SJSA1 (cell line): Measurements from ENCODE around the gene H2AZ2. TPM values are rescaled to one million over a fixed set of nuclear protein-coding genes. Genes with fewer than 3 reads are reported as not detected.

ENCODE experiments used
- DNase-seq, 2 experiments: peaks; one replicate each; pipeline ENCODE4 v3.0.0-alpha.2; 2015 to 2020; ENCODE audit warnings: low spot score in 2 of 2, low read depth in 1 of 2
- H3K27ac ChIP-seq: fragments of 250-450 bp; sonication (Bioruptor Pico); 2 replicates; pipeline ENCODE4 v1.5.1; 2020; ENCODE audit warnings: mild to moderate bottlenecking, moderate library complexity
- H3K27me3 ChIP-seq: fragments of 250-450 bp; sonication (Bioruptor Pico); replicated peaks from 2 replicates; pipeline ENCODE4 v1.5.1; 2020; ENCODE audit warnings: mild to moderate bottlenecking, moderate library complexity
- H3K36me3 ChIP-seq: fragments of 250-450 bp; sonication (Bioruptor Pico); 2 replicates; pipeline ENCODE4 v1.5.1; 2020; ENCODE audit warnings: mild to moderate bottlenecking
- H3K4me1 ChIP-seq: fragments of 250-450 bp; sonication (Bioruptor Pico); replicated peaks from 2 replicates; pipeline ENCODE4 v1.6.1; 2021; ENCODE audit warnings: mild to moderate bottlenecking
- H3K4me3 ChIP-seq: fragments of 250-450 bp; sonication (Bioruptor Pico); 2 replicates; pipeline ENCODE4 v1.5.1; 2020; ENCODE audit warnings: mild to moderate bottlenecking
- H3K9me3 ChIP-seq: fragments of 250-450 bp; sonication (Bioruptor Pico); replicated peaks from 2 replicates; pipeline ENCODE4 v1.5.1; 2020; ENCODE audit warnings: mild to moderate bottlenecking
- total RNA-seq: library from RNA; depleted of rRNA; stranded (reverse); fragments of >200 nt; shearing (Covaris generic); gene quantifications from 2 replicates; pipeline ENCODE4 v1.2.3, GENCODE V29; 2014; rRNA removed

H2AZ2 gene
- total RNA-seq, result 436 and 536 TPM in 2 replicates

DNA sequence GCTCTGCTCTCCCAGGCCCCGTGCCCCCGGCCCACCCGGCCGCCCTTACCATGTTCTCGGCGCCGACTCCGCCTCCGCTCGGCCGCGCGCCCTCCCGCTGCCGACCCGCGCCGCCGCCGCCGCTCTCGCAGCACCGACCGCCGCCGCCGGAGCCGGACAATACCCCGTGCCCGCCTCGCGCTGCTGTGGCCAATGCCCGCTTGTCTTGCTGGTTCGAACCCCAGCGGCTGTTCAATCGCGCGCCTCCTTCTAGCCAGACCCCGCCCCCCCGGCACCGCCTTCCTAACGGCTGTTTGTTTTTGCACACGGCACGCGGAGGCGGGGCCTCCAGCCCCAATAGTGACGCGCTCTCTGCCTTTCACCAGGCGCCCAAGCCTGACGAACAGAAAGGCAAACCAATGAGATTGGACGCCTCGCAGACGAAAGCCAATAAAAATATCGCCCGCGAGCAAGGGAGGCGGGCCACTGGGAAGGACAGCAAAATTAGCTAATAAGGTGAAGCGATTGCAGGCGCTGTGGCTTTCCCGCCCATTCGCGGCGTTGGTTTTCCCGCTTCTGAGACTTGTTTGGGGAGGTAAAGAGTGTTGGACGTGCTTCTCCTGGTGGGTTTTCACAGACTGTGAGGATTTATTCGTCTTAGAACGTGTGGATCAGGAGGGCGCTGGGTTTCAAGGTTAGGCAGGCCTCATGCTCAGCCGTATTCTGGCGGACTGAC is at the start of gene H2AZ2:
H2AZ2 (minus strand) TSS at position 168 of the 715 bp plus-strand sequence; CDS start at position 52, 116 bp downstream.
- DNase-seq, result peak; percentile 100
- Histone ChIP-seq H3K4me1 (peaks cover 32% of the 10 kb centered on the region), H3K4me3 (peak within 1 kb of the TSS; percentile 85), H3K9me3 (no peaks in the 10 kb centered on the region), H3K27ac (peak within 1 kb of the TSS; percentile 99), H3K36me3 (peaks cover 5% of the 10 kb centered on the region), H3K27me3 (no peaks in the 10 kb centered on the region)

- no peaks in the 10 kb centered on the region for H3K27me3 ChIP-seq
- no peaks in the 10 kb centered on the region; the same call in 1 of the 2 replicates for H3K9me3 ChIP-seq
- peaks cover 4% of the 10 kb centered on the region; the same call in 1 of the 2 replicates for H3K4me1 ChIP-seq
- no peak overlapping the region for H3K27ac ChIP-seq
- H3K36me3 ChIP-seq, result no peaks in the 10 kb centered on the region
- DNase-seq, result no peak
- no peak overlapping the region for H3K4me3 ChIP-seq
These were observed 49.4 kb upstream of the H2AZ2 start for GRCh38 chr7:44897309-44897708.

DNA sequence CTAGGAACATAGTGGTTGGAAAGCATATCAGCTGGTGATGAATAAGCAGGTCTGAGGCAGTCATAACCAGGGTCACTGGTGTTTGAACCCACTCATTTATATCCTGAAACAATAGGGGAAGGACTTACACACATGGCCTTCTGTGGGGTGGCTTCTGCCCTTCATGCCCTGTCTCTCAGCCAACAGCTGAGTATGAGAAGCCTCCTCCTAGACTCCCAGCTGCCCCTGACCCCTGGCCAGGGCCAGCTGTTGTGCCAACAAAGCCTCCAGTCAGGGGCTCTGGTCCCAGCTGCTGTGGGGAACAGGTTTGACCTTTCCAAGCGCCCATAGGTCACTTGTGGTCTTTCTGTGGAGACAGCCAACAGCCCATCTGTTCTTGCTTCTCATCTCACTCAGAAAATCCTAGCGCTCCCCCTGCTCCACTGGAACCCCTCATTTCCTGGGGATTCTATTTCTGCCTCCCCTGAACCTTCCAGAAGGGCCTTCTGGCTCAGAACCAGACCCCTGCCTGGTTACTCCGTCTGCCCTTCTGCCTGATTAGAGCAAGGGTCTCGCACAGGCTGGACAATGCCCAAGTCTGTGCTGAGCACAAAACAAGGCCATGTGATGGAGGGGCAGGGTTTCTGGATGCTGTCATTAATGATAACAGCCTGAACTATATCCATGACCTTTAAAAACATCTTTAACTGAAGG is 47.1 kb upstream of the H2AZ2 start:
- H3K36me3 ChIP-seq, result no peaks in the 10 kb centered on the region
- no peaks in the 10 kb centered on the region for H3K27me3 ChIP-seq
- H3K4me1 ChIP-seq, result peaks cover 4% of the 10 kb centered on the region; the same call in 1 of the 2 replicates
- H3K9me3 ChIP-seq, result no peaks in the 10 kb centered on the region; the same call in 1 of the 2 replicates
- no peak overlapping the region for H3K27ac ChIP-seq
- no peak overlapping the region for H3K4me3 ChIP-seq
- DNase-seq, result no peak

DNA sequence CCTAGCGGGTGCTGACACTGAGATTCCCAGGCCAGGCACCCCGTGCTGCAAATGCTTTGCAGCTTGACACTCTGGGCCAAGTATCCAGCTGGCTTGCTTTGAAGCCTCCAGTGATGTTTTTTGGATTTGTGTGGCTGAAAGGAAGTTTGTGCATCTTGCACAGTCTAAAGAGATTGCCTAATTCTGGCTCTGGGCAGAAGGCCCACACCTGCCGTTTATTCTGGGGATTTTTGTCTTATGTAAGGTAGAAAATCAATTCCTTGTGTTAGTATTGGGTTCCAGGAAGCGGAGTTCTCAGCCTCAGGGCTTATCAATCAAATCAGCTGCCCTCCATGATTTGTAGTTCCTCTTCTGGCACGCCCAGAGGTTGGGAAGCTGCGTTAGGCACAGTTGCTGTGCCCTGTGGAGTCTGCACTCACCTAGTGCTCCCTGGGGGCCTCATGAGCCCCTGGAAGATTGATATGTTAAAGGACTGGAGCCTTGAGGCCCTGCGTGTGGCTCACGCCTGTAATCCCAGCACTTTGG is 45.9 kb upstream of the H2AZ2 start:
- no peak overlapping the region for H3K27ac ChIP-seq
- no peaks in the 10 kb centered on the region for H3K36me3 ChIP-seq
- DNase-seq, result no peak
- no peak overlapping the region for H3K4me3 ChIP-seq
- no peaks in the 10 kb centered on the region for H3K27me3 ChIP-seq
- H3K4me1 ChIP-seq, result peaks cover 4% of the 10 kb centered on the region; the same call in 1 of the 2 replicates
- H3K9me3 ChIP-seq, result no peaks in the 10 kb centered on the region; the same call in 1 of the 2 replicates

DNA sequence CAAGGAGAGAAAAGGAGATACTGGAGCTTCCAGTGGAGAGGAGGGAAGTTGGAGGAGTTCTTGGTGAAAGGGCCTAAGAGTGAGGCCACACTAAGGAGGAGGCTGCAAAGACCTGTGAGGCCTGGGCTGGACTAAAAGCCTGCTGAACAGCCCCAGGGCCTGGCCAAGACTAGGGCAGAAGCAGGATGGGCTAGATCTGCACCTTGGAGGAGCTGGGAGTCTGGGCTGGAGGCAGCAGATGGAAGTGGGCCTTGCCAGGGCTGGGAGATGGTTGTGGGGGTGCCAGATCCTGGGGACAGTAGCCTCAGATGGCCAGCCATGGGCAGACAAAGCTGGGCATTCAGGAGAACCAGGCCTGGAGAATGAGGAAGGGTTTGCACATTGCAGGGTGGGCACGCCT is 43.9 kb upstream of the H2AZ2 start:
- Histone ChIP-seq H3K27me3 (no peaks in the 10 kb centered on the region), H3K36me3 (no peaks in the 10 kb centered on the region), H3K4me3 (no peak overlapping the region), H3K4me1 (peaks cover under 1% of the 10 kb centered on the region), H3K27ac (no peak overlapping the region), H3K9me3 (no peaks in the 10 kb centered on the region)
- DNase-seq, result no peak

- Histone ChIP-seq H3K4me3 (no peak overlapping the region), H3K27me3 (no peaks in the 10 kb centered on the region), H3K27ac (no peak overlapping the region), H3K9me3 (no peaks in the 10 kb centered on the region), H3K36me3 (no peaks in the 10 kb centered on the region), H3K4me1 (peaks cover 5% of the 10 kb centered on the region)
- DNase-seq, result no peak
These were observed 43.5 kb upstream of the H2AZ2 start for GRCh38 chr7:44891372-44891771.

GRCh38 chr7:44889086-44889781 is 41.3 kb upstream of the H2AZ2 start:
- Histone ChIP-seq H3K36me3 (peaks cover 13% of the 10 kb centered on the region), H3K9me3 (peaks cover 5% of the 10 kb centered on the region; the same call in 1 of the 2 replicates), H3K27me3 (no peaks in the 10 kb centered on the region), H3K4me3 (no peak overlapping the region), H3K27ac (no peak overlapping the region), H3K4me1 (peaks cover 10% of the 10 kb centered on the region)
- no peak for DNase-seq

- Histone ChIP-seq H3K9me3 (peaks cover 5% of the 10 kb centered on the region; the same call in 1 of the 2 replicates), H3K4me3 (no peak overlapping the region), H3K27me3 (no peaks in the 10 kb centered on the region), H3K36me3 (peaks cover 33% of the 10 kb centered on the region), H3K27ac (no peak overlapping the region), H3K4me1 (peaks cover 29% of the 10 kb centered on the region)
- no peak for DNase-seq
These were observed 39.4 kb upstream of the H2AZ2 start for GRCh38 chr7:44887293-44887692.

DNA sequence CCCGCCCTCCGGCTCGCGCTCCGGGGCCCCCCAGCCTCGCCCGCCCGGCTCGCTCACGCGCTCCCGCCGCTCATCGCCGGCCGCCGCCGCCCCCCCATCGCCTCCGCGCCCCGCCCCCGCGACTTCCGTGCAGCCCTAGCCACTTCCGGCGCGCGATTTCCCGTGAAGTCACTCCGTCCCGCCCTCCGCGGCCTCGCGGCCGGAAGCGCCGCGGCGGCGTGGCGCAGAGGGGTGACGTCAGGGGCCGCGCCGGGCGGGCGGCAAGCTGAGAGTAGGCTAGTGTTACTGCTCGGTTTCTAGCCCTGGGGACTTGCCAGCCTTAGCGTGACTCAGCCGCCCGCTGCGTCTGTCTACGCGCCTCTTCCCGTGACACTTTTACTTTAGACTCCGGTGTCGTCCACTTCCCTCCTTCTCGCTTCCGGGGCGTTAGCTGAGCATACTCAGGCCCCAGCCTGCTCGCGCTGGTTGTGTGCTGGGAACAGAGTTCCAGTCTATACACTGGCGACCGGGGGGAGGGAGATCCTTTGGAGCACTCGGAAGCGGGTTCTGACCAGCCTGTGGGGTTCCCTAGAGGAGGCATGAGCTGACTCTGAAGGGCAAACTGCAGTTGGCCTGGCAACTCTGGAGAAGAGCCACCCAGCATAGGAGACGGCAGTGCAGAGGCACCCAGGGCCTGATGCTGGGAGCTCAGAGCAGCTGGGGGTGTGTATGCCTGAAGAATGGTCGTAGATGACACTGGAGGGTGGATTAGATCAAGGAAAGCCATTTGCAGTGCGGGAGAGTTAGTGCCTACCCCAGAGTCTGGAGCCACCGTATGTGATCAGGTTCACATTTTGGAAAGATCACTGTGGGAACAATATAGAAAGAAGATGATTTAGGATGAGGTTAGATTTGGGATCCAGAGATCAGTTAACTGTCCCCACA is 37.8 kb upstream of the H2AZ2 start, which contains the start of gene PURB:
PURB (minus strand) TSS at position 137 of the 924 bp plus-strand sequence. CDS start 182 bp downstream, outside the sequence.
- H3K27me3 ChIP-seq, result no peaks in the 10 kb centered on the region
- DNase-seq, result peak; percentile 97
- peak within 1 kb of the TSS; percentile 95 for H3K27ac ChIP-seq
- peak within 1 kb of the TSS; percentile 97 for H3K4me3 ChIP-seq
- H3K4me1 ChIP-seq, result peaks cover 42% of the 10 kb centered on the region
- peaks cover 49% of the 10 kb centered on the region for H3K36me3 ChIP-seq
- H3K9me3 ChIP-seq, result peaks cover 5% of the 10 kb centered on the region; the same call in 1 of the 2 replicates

DNA sequence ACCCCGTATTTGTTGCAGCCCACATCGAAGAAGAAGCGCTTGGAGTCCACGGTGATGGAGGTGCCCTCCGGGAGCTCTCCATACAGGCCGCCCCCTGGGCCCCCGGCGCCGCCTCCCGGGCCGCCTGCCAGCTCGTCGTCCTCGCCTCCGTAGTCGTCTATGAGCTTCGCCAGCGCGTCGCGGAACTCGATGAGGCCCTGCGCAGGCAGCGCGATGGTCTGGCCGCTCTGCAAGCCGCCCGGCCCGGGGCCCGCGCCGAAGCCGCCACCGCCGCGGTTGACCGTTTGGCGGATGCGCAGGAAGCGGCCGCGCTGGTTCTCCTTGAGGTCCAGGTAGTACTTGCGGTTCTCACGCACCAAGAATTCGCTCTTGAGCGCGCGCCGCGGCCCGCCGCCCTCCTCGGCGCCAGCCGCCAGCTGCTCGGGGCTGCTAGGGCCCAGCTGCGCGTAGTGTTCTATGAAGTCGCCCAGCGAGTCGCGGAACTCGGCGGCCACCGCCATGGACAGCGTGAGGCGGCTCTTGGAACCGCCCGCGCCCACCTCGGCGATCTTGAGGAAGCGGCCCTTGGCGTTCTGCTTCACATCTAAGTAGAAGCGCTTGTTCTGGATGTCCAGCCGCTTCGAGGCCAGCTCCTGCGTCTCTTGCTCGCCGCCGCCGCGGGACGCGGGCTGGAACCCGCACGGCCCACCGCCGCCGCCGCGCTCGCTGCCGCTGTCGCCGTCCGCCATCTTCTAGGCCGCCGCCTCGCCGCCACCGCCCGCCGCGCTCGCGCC is 36.9 kb upstream of the H2AZ2 start:
- DNase-seq, result peak; percentile 66 to 69
- H3K4me3 ChIP-seq, result peak overlapping the region; percentile 97
- peaks cover 57% of the 10 kb centered on the region for H3K36me3 ChIP-seq
- peak overlapping the region; percentile 87 for H3K27ac ChIP-seq
- no peaks in the 10 kb centered on the region for H3K27me3 ChIP-seq
- peaks cover 49% of the 10 kb centered on the region for H3K4me1 ChIP-seq
- peaks cover 5% of the 10 kb centered on the region; the same call in 1 of the 2 replicates for H3K9me3 ChIP-seq

DNA sequence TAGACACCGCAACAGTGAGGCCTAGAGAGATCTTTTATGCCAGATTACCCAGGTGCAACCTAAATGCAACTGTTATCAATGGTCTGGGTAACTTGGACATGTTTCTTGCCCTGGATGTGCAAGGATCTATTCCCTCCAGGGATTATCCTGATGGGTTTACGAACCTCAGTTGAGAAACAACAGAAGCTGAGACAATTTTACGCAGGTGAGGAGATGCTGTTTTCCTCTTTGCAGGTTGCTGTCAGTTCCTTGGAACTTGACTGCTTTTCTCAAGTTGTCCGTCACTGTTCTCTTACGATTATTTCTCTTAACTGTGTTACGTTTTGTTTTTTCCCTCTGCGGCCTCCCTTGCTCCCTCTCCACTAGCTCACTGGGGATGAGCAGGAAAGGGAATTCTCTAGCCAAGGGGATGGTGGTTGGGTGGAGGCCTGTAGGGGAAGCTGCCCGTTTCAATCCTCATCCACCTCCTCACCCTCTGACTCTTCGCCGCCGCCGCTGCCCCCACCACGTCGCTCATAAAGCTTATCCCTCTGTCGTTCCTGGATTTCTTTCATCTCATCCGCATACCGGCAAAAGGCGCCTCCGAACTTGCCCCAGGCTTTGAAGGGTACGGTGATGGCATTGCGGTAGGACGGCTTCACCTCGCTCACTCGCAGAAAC is 36.2 kb upstream of the H2AZ2 start:
- Histone ChIP-seq H3K36me3 (peaks cover 62% of the 10 kb centered on the region), H3K27me3 (no peaks in the 10 kb centered on the region), H3K9me3 (peaks cover 5% of the 10 kb centered on the region; the same call in 1 of the 2 replicates), H3K27ac (peak overlapping the region; percentile 87), H3K4me1 (peaks cover 49% of the 10 kb centered on the region), H3K4me3 (peak overlapping the region; percentile 97)
- DNase-seq, result no peak
